Suprapubic skin (tissue), 4 donors: ENCODE measurements around the gene PLA2G4E. TPM values are rescaled to one million over a fixed set of nuclear protein-coding genes. Genes with fewer than 3 reads are reported as not detected.
A peak's percentile ranks its signal among the peaks of the same experiment; 100 is the strongest.

Experiments
- DNase-seq, 2 donors: peaks; one replicate each; pipeline ENCODE4 v3.0.0-alpha.2; 2019; ENCODE audit warnings: low spot score in 2 of 2
- H3K27ac ChIP-seq: fragments of 200-600 bp; sonication (generic); one replicate; pipeline ENCODE4 v1.5.1; 2019
- H3K27me3 ChIP-seq: fragments of 200-600 bp; sonication (generic); one replicate; pipeline ENCODE4 v1.5.1; 2019
- H3K36me3 ChIP-seq: fragments of 200-600 bp; sonication (generic); one replicate; pipeline ENCODE4 v1.5.1; 2019
- H3K4me1 ChIP-seq: fragments of 200-600 bp; sonication (generic); one replicate; pipeline ENCODE4 v1.5.1; 2019
- H3K4me3 ChIP-seq: fragments of 200-600 bp; sonication (generic); one replicate; pipeline ENCODE4 v1.5.1; 2019; ENCODE audit warnings: mild to moderate bottlenecking
- H3K9me3 ChIP-seq: fragments of 200-600 bp; sonication (generic); one replicate; pipeline ENCODE4 v1.5.1; 2019
- CTCF ChIP-seq, 2 donors: fragments of 200-600 bp in 1 of 2; fragments of 450-650 bp in 1 of 2; sonication (generic) in 1 of 2; IDR thresholded peaks; one replicate each; pipeline ENCODE4 v1.5.1; 2016 to 2019; ENCODE audit warnings: antibody characterized with exemption in 2 of 2, mild to moderate bottlenecking in 1 of 2, moderate library complexity in 1 of 2
- EP300 ChIP-seq: sonication (generic); formaldehyde crosslinking; IDR thresholded peaks from one replicate; pipeline ENCODE4 v1.6.1; 2017; ENCODE audit warnings: antibody characterized with exemption
- POLR2A ChIP-seq, 2 donors: fragments of 450-650 bp; IDR thresholded peaks; one replicate each; pipeline ENCODE4 v1.6.1; 2017; ENCODE audit warnings: antibody characterized with exemption in 2 of 2, mild to moderate bottlenecking in 2 of 2, moderate library complexity in 2 of 2
- POLR2AphosphoS5 ChIP-seq, 3 donors: sonication (generic); formaldehyde crosslinking; IDR thresholded peaks; one replicate each; pipeline ENCODE4 v1.6.1; 2017; ENCODE audit warnings: antibody characterized with exemption in 3 of 3
- WGBS: methylation state at CpG from one replicate; pipeline ENCODE4 v1.1.5; 2018; 5-methylcytosine and 5-hydroxymethylcytosine counted together
- total RNA-seq, 4 donors: library from RNA; depleted of rRNA; stranded (reverse); fragments of >200 nt; gene quantifications; one replicate each; pipeline ENCODE4 v1.1.0, GENCODE V29; 2016

Gene PLA2G4E
- total RNA-seq, 4 donors from 2014 or later: 47.9 to 129 (median 60.9) TPM

- Histone ChIP-seq H3K27me3 (no peaks in the 10 kb centered on the region), H3K4me1 (peaks cover 24% of the 10 kb centered on the region), H3K4me3 (no peak overlapping the region), H3K27ac (peak overlapping the region; percentile 65), H3K9me3 (no peaks in the 10 kb centered on the region), H3K36me3 (no peaks in the 10 kb centered on the region)
- WGBS: 44% methylated on average over 1 of the region's 1 CpG
- no peak for DNase-seq
- no peak for TF ChIP-seq POLR2AphosphoS5 (IDR thresholded peaks at IDR 0.05)
- TF ChIP-seq EP300: no peak
- no peak for TF ChIP-seq CTCF (IDR thresholded peaks at IDR 0.05)
- TF ChIP-seq POLR2A (IDR thresholded peaks at IDR 0.05): no peak
Measured at GRCh38 chr15:42010434-42010833, 10.4 kb downstream of the PLA2G4E start.

- H3K27ac ChIP-seq: no peak overlapping the region
- 90% methylated on average over 5 of the region's 5 CpGs for WGBS
- no peak for DNase-seq
- H3K36me3 ChIP-seq: peaks cover 9% of the 10 kb centered on the region
- peaks cover 24% of the 10 kb centered on the region for H3K4me1 ChIP-seq
- H3K4me3 ChIP-seq: no peak overlapping the region
- TF ChIP-seq POLR2AphosphoS5 (IDR thresholded peaks at IDR 0.05) (no peak), POLR2A (IDR thresholded peaks at IDR 0.05) (no peak), CTCF (IDR thresholded peaks at IDR 0.05) (no peak), EP300 (no peak)
- no peaks in the 10 kb centered on the region for H3K9me3 ChIP-seq
- no peaks in the 10 kb centered on the region for H3K27me3 ChIP-seq
Measured at GRCh38 chr15:42009474-42009873, 11.4 kb downstream of the PLA2G4E start.

GRCh38 chr15:42009022-42009421 lies 11.8 kb downstream of the PLA2G4E start:
- Histone ChIP-seq H3K36me3 (peaks cover 9% of the 10 kb centered on the region), H3K9me3 (no peaks in the 10 kb centered on the region), H3K27me3 (no peaks in the 10 kb centered on the region), H3K4me3 (no peak overlapping the region), H3K4me1 (peaks cover 24% of the 10 kb centered on the region), H3K27ac (no peak overlapping the region)
- TF ChIP-seq POLR2AphosphoS5 (IDR thresholded peaks at IDR 0.05): no peak
- no peak for TF ChIP-seq CTCF (IDR thresholded peaks at IDR 0.05)
- TF ChIP-seq EP300: no peak
- TF ChIP-seq POLR2A (IDR thresholded peaks at IDR 0.05): no peak
- DNase-seq: no peak

GRCh38 chr15:42007386-42007785 lies 13.5 kb downstream of the PLA2G4E start:
- 91% methylated on average over 1 of the region's 1 CpG for WGBS
- H3K9me3 ChIP-seq: no peaks in the 10 kb centered on the region
- no peaks in the 10 kb centered on the region for H3K27me3 ChIP-seq
- H3K36me3 ChIP-seq: peaks cover 9% of the 10 kb centered on the region
- DNase-seq: no peak
- no peak overlapping the region for H3K27ac ChIP-seq
- H3K4me1 ChIP-seq: peaks cover 21% of the 10 kb centered on the region
- no peak overlapping the region for H3K4me3 ChIP-seq
- TF ChIP-seq POLR2A (IDR thresholded peaks at IDR 0.05) (no peak), EP300 (no peak), POLR2AphosphoS5 (IDR thresholded peaks at IDR 0.05) (no peak), CTCF (IDR thresholded peaks at IDR 0.05) (no peak)

GRCh38 chr15:42002333-42002732 lies 18.5 kb downstream of the PLA2G4E start:
- H3K27ac ChIP-seq: no peak overlapping the region
- no peaks in the 10 kb centered on the region for H3K9me3 ChIP-seq
- H3K36me3 ChIP-seq: peaks cover 21% of the 10 kb centered on the region
- no peak for DNase-seq
- H3K27me3 ChIP-seq: no peaks in the 10 kb centered on the region
- TF ChIP-seq CTCF (IDR thresholded peaks at IDR 0.05) (no peak), POLR2AphosphoS5 (IDR thresholded peaks at IDR 0.05) (no peak), EP300 (no peak), POLR2A (IDR thresholded peaks at IDR 0.05) (no peak)
- WGBS: 85% methylated on average over 5 of the region's 6 CpGs
- no peak overlapping the region for H3K4me3 ChIP-seq
- no peaks in the 10 kb centered on the region for H3K4me1 ChIP-seq
